Keratinocyte (primary cell): Measurements from ENCODE around the gene ARHGAP15.

Source experiments
- EZH2 ChIP-seq: IDR thresholded peaks from one replicate; pipeline ENCODE4 v1.6.1; 2012; ENCODE audit warnings: inconsistent platforms, mild to moderate bottlenecking, low read length, moderate library complexity
- TF ChIP-seq, protein P1 (sequence below), 3 experiments: IDR thresholded peaks in 1 of 3; conservative IDR thresholded peaks in 1 of 3; optimal IDR thresholded peaks in 1 of 3; 2 replicates in 2 of 3; 3 replicates in 1 of 3; pipeline versions ENCODE3 to v1.5.1; 2011; ENCODE audit warnings: low read length in 3 of 3, mild to moderate bottlenecking in 3 of 3, moderate library complexity in 2 of 3, control low read depth in 1 of 3, inconsistent platforms in 1 of 3; ENCODE audit not compliant: insufficient read depth in 2 of 3; ENCODE audit errors: extremely low read depth in 1 of 3

- TF ChIP-seq, protein P1, sequence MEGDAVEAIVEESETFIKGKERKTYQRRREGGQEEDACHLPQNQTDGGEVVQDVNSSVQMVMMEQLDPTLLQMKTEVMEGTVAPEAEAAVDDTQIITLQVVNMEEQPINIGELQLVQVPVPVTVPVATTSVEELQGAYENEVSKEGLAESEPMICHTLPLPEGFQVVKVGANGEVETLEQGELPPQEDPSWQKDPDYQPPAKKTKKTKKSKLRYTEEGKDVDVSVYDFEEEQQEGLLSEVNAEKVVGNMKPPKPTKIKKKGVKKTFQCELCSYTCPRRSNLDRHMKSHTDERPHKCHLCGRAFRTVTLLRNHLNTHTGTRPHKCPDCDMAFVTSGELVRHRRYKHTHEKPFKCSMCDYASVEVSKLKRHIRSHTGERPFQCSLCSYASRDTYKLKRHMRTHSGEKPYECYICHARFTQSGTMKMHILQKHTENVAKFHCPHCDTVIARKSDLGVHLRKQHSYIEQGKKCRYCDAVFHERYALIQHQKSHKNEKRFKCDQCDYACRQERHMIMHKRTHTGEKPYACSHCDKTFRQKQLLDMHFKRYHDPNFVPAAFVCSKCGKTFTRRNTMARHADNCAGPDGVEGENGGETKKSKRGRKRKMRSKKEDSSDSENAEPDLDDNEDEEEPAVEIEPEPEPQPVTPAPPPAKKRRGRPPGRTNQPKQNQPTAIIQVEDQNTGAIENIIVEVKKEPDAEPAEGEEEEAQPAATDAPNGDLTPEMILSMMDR (optimal IDR thresholded peaks at IDR 0.05 in 1 of 3, IDR thresholded peaks at IDR 0.05 in 1 of 3, conservative IDR thresholded peaks at IDR 0.05 in 1 of 3; ENCODE audit: extremely low read depth in 1 of 3, insufficient read depth in 2 of 3, low read length in 3 of 3) = no peak
- no peak for TF ChIP-seq EZH2
Measured at GRCh38 chr2:143463719-143464118, 334.5 kb downstream of the ARHGAP15 start.
